HepG2 (cell line): ENCODE data around the gene JMJD6. TPM values are rescaled to one million over a fixed set of nuclear protein-coding genes. Genes with fewer than 3 reads are reported as not detected.

Experiments used
- AGO1 ChIP-seq: fragments of 200-400 bp; formaldehyde crosslinking; IDR thresholded peaks from 2 replicates; pipeline ENCODE4 v1.6.1; 2017; ENCODE audit warnings: mild to moderate bottlenecking, low read depth, low read length, moderate library complexity; ENCODE audit not compliant: poor library complexity, severe bottlenecking
- CCAR2 ChIP-seq: fragments of 200-400 bp; formaldehyde crosslinking; optimal IDR thresholded peaks from 2 replicates; pipeline ENCODE3; 2018; ENCODE audit warnings: low read depth, mild to moderate bottlenecking, low read length, moderate library complexity
- DPF2 ChIP-seq: sonication (generic); formaldehyde crosslinking; IDR thresholded peaks from 2 replicates; pipeline ENCODE4 v1.4.0; 2020; ENCODE audit warnings: mild to moderate bottlenecking, low read depth, missing genetic modification reagents, borderline replicate concordance
- ETV5 ChIP-seq: IDR thresholded peaks from 2 replicates; pipeline ENCODE4 v1.6.1; 2018; ENCODE audit warnings: missing biosample characterization, missing genetic modification reagents, inconsistent platforms, borderline replicate concordance
- FOXJ3 ChIP-seq: sonication (generic); formaldehyde crosslinking; IDR thresholded peaks from 2 replicates; pipeline ENCODE4 v1.4.0; 2020; ENCODE audit warnings: missing genetic modification reagents, mild to moderate bottlenecking, borderline replicate concordance
- FOXK1 ChIP-seq: sonication (generic); formaldehyde crosslinking; IDR thresholded peaks from 2 replicates; pipeline ENCODE4 v1.4.0; 2020; ENCODE audit warnings: low read depth, missing genetic modification reagents, borderline replicate concordance
- HHEX ChIP-seq: IDR thresholded peaks from 2 replicates; pipeline ENCODE4 v1.6.1; 2016; ENCODE audit warnings: control low read depth
- HIC2 ChIP-seq: sonication (generic); formaldehyde crosslinking; IDR thresholded peaks from 2 replicates; pipeline ENCODE4 v1.9.0; 2022; ENCODE audit warnings: low read depth, missing genetic modification reagents
- HIVEP1 ChIP-seq: sonication (generic); formaldehyde crosslinking; IDR thresholded peaks from 2 replicates; pipeline ENCODE4 v1.4.0; 2020; ENCODE audit warnings: mild to moderate bottlenecking, missing genetic modification reagents
- HNF4G ChIP-seq, 2 experiments: sonication (generic) in 1 of 2; formaldehyde crosslinking in 1 of 2; IDR thresholded peaks; 2 replicates each; pipeline versions ENCODE4 v1.4.0 to v1.6.1; 2011 to 2020; ENCODE audit warnings: borderline replicate concordance in 2 of 2, low read depth in 2 of 2, mild to moderate bottlenecking in 2 of 2, low read length in 1 of 2, missing genetic modification reagents in 1 of 2, moderate library complexity in 1 of 2
- IKZF4 ChIP-seq: sonication (generic); formaldehyde crosslinking; IDR thresholded peaks from 2 replicates; pipeline ENCODE4 v1.5.1; 2020; ENCODE audit warnings: borderline replicate concordance, mild to moderate bottlenecking, low read depth, missing genetic modification reagents; ENCODE audit errors: not compliant biosample characterization
- KDM2A ChIP-seq: sonication (generic); formaldehyde crosslinking; IDR thresholded peaks from 2 replicates; pipeline ENCODE4 v1.4.0; 2020; ENCODE audit warnings: low read depth, missing genetic modification reagents, borderline replicate concordance
- NFE2L1 ChIP-seq: sonication (generic); formaldehyde crosslinking; IDR thresholded peaks from 2 replicates; pipeline ENCODE4 v1.4.0; 2020; ENCODE audit warnings: missing genetic modification reagents, mild to moderate bottlenecking, borderline replicate concordance
- PAF1 ChIP-seq: IDR thresholded peaks from 2 replicates; pipeline ENCODE4 v1.6.1; 2016; ENCODE audit warnings: missing genetic modification reagents, missing compliant biosample characterization
- PHB2 ChIP-seq: fragments of 450-650 bp; IDR thresholded peaks from 2 replicates; pipeline ENCODE4 v1.6.1; 2018; ENCODE audit not compliant: partially characterized antibody
- POGZ ChIP-seq: sonication (generic); formaldehyde crosslinking; IDR thresholded peaks from 2 replicates; pipeline ENCODE4 v1.4.0; 2020; ENCODE audit warnings: mild to moderate bottlenecking, missing genetic modification reagents
- TRIM24 ChIP-seq: sonication (generic); formaldehyde crosslinking; IDR thresholded peaks from 2 replicates; pipeline ENCODE4 v1.8.0; 2022; ENCODE audit warnings: mild to moderate bottlenecking, missing genetic modification reagents
- TSC22D2 ChIP-seq: sonication (generic); formaldehyde crosslinking; IDR thresholded peaks from 2 replicates; pipeline ENCODE4 v1.5.1; 2020; ENCODE audit warnings: missing genetic modification reagents, mild to moderate bottlenecking, borderline replicate concordance
- ZBTB3 ChIP-seq: sonication (generic); formaldehyde crosslinking; IDR thresholded peaks from 2 replicates; pipeline ENCODE4 v1.4.0; 2020; ENCODE audit warnings: low read depth, mild to moderate bottlenecking, moderate library complexity, missing genetic modification reagents, borderline replicate concordance
- ZNF10 ChIP-seq: sonication (generic); formaldehyde crosslinking; IDR thresholded peaks from 2 replicates; pipeline ENCODE4 v1.4.0; 2020; ENCODE audit warnings: mild to moderate bottlenecking, low read depth, missing genetic modification reagents, borderline replicate concordance
- ZNF101 ChIP-seq: sonication (generic); formaldehyde crosslinking; IDR thresholded peaks from 2 replicates; pipeline ENCODE4 v1.4.0; 2020; ENCODE audit warnings: mild to moderate bottlenecking, low read depth, missing genetic modification reagents, borderline replicate concordance
- ZNF12 ChIP-seq: sonication (generic); formaldehyde crosslinking; IDR thresholded peaks from 2 replicates; pipeline ENCODE4 v1.5.0; 2020; ENCODE audit warnings: missing genetic modification reagents
- ZNF589 ChIP-seq: sonication (generic); formaldehyde crosslinking; conservative IDR thresholded peaks from 2 replicates; pipeline ENCODE4 v1.8.0; 2022; ENCODE audit warnings: mild to moderate bottlenecking, moderate library complexity, missing genetic modification reagents
- ZNF839 ChIP-seq: sonication (generic); formaldehyde crosslinking; IDR thresholded peaks from 2 replicates; pipeline ENCODE4 v1.4.0; 2020; ENCODE audit warnings: missing genetic modification reagents, mild to moderate bottlenecking, borderline replicate concordance
- polyA plus RNA-seq, 8 experiments: library from polyadenylated mRNA; depleted of rRNA in 3 of 8; stranded (reverse) in 7 of 8; unstranded in 1 of 8; fragments of >200 nt; fragmentation: Illumina TruSeq in 4 of 8; extraction: Trizol in 4 of 8; gene quantifications; 2 replicates each; pipeline versions ENCODE4 v1.2.1 to v1.2.3, GENCODE V29; 2011 to 2016; ENCODE audit warnings: low read depth in 4 of 8, missing spikeins in 1 of 8, mixed read lengths in 1 of 8; ENCODE audit not compliant: insufficient read depth in 1 of 8
- total RNA-seq, 5 experiments: library from RNA; depleted of rRNA; stranded (reverse); fragments of >200 nt; fragmentation: Illumina TruSeq; extraction: Trizol; gene quantifications; 2 replicates each; pipeline ENCODE4 v1.2.3, GENCODE V29; 2016; ENCODE audit warnings: low read depth in 1 of 5
- TF ChIP-seq, protein P1 (sequence below): IDR thresholded peaks from 2 replicates; pipeline ENCODE4 v1.6.1; 2016; ENCODE audit warnings: low read depth
- TF ChIP-seq, protein P2 (sequence below): sonication (generic); formaldehyde crosslinking; IDR thresholded peaks from 2 replicates; pipeline ENCODE4 v1.4.0; 2020; ENCODE audit warnings: missing genetic modification reagents

The JMJD6 gene
- total and polyA plus RNA-seq, 2 of the 13 experiments (the other 11 are each of a cell fraction or from before 2014, with no cell fraction given) = 33.6 to 41.0 TPM

GRCh38 chr17:76737082-76737675, 10.8 kb upstream of the JMJD6 start, which contains the start of gene SRSF2 (continued):
- TF ChIP-seq HIC2 = peak; percentile 60
- 0 out of 2 replicates have a peak, but pooled peaks have one; percentile 56 for TF ChIP-seq ZNF101 (CRISPR knock-in tag)
- peak; percentile 72; the same call in 1 of the 2 replicates for TF ChIP-seq FOXK1 (CRISPR knock-in tag)
- TF ChIP-seq AGO1 = peak; percentile 93
- TF ChIP-seq PHB2 = no peak
- peak; percentile 67 for TF ChIP-seq ZNF589
- TF ChIP-seq DPF2 (CRISPR knock-in tag) = no peak
- peak; percentile 47; the same call in 1 of the 2 replicates for TF ChIP-seq HNF4G (IDR thresholded peaks at IDR 0.05; ENCODE audit: borderline replicate concordance, low read depth, low read length)
- TF ChIP-seq HNF4G (CRISPR knock-in tag; IDR thresholded peaks at IDR 0.05; ENCODE audit: borderline replicate concordance, low read depth) = no peak
- TF ChIP-seq POGZ = peak; percentile 86
- peak; percentile 72 for TF ChIP-seq ETV5 (CRISPR knock-in tag)
- peak; percentile 45 for TF ChIP-seq IKZF4
- no peak; the same call in 1 of the 2 replicates for TF ChIP-seq ZBTB3 (CRISPR knock-in tag)
- TF ChIP-seq TRIM24 (CRISPR knock-in tag) = no peak
- TF ChIP-seq ZNF839 (CRISPR knock-in tag) = peak; percentile 88; the same call in 1 of the 2 replicates
- peak; percentile 85 for TF ChIP-seq ZNF12
- peak; percentile 75; the same call in 1 of the 2 replicates for TF ChIP-seq HIVEP1
- peak; percentile 95 for TF ChIP-seq KDM2A
- TF ChIP-seq, protein P1, sequence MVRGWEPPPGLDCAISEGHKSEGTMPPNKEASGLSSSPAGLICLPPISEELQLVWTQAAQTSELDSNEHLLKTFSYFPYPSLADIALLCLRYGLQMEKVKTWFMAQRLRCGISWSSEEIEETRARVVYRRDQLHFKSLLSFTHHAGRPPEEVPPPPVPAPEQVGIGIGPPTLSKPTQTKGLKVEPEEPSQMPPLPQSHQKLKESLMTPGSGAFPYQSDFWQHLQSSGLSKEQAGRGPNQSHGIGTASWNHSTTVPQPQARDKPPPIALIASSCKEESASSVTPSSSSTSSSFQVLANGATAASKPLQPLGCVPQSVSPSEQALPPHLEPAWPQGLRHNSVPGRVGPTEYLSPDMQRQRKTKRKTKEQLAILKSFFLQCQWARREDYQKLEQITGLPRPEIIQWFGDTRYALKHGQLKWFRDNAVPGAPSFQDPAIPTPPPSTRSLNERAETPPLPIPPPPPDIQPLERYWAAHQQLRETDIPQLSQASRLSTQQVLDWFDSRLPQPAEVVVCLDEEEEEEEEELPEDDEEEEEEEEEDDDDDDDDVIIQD (CRISPR knock-in tag) = no peak
- peak; percentile 96 for TF ChIP-seq TSC22D2
- TF ChIP-seq, protein P2, sequence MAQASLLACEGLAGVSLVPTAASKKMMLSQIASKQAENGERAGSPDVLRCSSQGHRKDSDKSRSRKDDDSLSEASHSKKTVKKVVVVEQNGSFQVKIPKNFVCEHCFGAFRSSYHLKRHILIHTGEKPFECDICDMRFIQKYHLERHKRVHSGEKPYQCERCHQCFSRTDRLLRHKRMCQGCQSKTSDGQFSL = peak; percentile 78
- no peak; the same call in 1 of the 2 replicates for TF ChIP-seq PAF1 (CRISPR knock-in tag)
- TF ChIP-seq NFE2L1 = peak; percentile 100
- TF ChIP-seq FOXJ3 (CRISPR knock-in tag) = peak; percentile 67; the same call in 1 of the 2 replicates
- no peak for TF ChIP-seq CCAR2
- TF ChIP-seq HHEX (CRISPR knock-in tag) = no peak
- TF ChIP-seq ZNF10 (CRISPR knock-in tag) = no peak
